Effector memory CD4-positive, alpha-beta T cell (primary cell): ENCODE measurements around the gene MGMT.

ENCODE experiments used
- DNase-seq, 3 donors: peaks; one replicate each; pipeline ENCODE4 v3.0.0-alpha.2; 2020
- H3K27ac ChIP-seq: 2 replicates; pipeline ENCODE4 v1.7.0; 2013; ENCODE audit warnings: mild to moderate bottlenecking, low read length, moderate library complexity; ENCODE audit not compliant: insufficient read depth, poor library complexity, severe bottlenecking
- H3K27me3 ChIP-seq: replicated peaks from 2 replicates; pipeline ENCODE4 v1.7.0; 2013; ENCODE audit warnings: mild to moderate bottlenecking, low read length; ENCODE audit not compliant: insufficient read depth, control insufficient read depth, poor library complexity, severe bottlenecking
- H3K36me3 ChIP-seq: 2 replicates; pipeline ENCODE4 v1.7.0; 2013; ENCODE audit warnings: mild to moderate bottlenecking, low read length, moderate library complexity; ENCODE audit not compliant: control insufficient read depth, insufficient read depth
- H3K4me1 ChIP-seq: 2 replicates; pipeline ENCODE4 v1.7.0; 2013; ENCODE audit warnings: low read length, mild to moderate bottlenecking; ENCODE audit not compliant: control insufficient read depth, insufficient read depth, poor library complexity, severe bottlenecking
- H3K4me3 ChIP-seq: 2 replicates; pipeline ENCODE4 v1.7.0; 2013; ENCODE audit warnings: low read length, low read depth, mild to moderate bottlenecking; ENCODE audit not compliant: insufficient read depth, poor library complexity, severe bottlenecking
- H3K9me3 ChIP-seq: 2 replicates; pipeline ENCODE4 v1.7.0; 2013; ENCODE audit warnings: mild to moderate bottlenecking, low read length, moderate library complexity; ENCODE audit not compliant: control insufficient read depth

The MGMT gene

GRCh38 chr10:129808092-129808983, 341.3 kb downstream of the MGMT start:
- H3K4me3 ChIP-seq, result no peak overlapping the region
- no peak for DNase-seq
- no peaks in the 10 kb centered on the region for H3K36me3 ChIP-seq
- no peaks in the 10 kb centered on the region for H3K4me1 ChIP-seq
- no peaks in the 10 kb centered on the region for H3K27me3 ChIP-seq
- H3K27ac ChIP-seq, result no peak overlapping the region
- no peaks in the 10 kb centered on the region for H3K9me3 ChIP-seq

GRCh38 chr10:129809431-129809830, 342.4 kb downstream of the MGMT start:
- Histone ChIP-seq H3K27ac (no peak overlapping the region), H3K4me1 (no peaks in the 10 kb centered on the region), H3K4me3 (no peak overlapping the region), H3K27me3 (no peaks in the 10 kb centered on the region), H3K9me3 (no peaks in the 10 kb centered on the region), H3K36me3 (no peaks in the 10 kb centered on the region)
- no peak for DNase-seq

DNA sequence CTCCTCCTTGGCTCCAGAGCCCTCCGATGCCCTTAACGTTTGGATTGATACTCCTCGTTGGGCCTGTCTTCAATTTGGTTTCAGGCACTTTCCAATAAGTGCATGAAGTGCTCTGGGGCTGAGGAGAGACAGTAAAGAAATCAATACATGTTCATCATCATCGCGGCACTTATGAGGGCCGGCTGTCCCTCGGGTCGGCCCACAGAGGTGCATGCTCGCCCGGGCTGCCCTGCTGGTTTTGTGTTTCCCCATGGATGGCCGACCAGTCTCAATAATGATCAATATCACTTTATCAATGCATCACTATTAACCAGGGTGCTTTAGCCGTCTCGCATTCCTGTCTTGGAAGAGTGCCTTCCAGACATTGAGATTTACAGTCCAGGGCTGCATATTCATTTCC, 342.8 kb downstream of the MGMT start:
- H3K4me3 ChIP-seq, result no peak overlapping the region
- H3K36me3 ChIP-seq, result no peaks in the 10 kb centered on the region
- no peaks in the 10 kb centered on the region for H3K9me3 ChIP-seq
- no peak overlapping the region for H3K27ac ChIP-seq
- no peaks in the 10 kb centered on the region for H3K27me3 ChIP-seq
- no peak for DNase-seq
- no peaks in the 10 kb centered on the region for H3K4me1 ChIP-seq

DNA sequence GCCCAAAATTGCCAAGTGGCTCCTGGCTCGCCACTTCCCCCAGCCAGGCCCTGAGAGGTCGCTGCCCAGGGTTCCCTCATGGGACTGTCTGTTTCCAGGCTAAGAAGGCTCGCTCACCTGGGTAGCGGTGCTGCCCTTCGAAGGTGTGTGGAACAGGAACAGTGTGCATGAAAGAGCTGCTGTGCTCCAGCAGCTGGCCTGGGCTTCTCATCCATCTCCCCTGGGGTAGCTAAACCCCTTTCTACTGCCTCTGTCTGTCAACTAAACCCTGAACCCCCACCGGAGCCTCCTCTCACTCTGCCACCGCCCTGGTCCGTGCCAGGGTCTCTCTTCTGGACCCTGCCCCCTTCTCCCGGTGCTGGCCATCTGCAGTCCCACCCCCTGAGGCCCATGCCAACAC, 344.2 kb downstream of the MGMT start:
- Histone ChIP-seq H3K4me3 (no peak overlapping the region), H3K9me3 (no peaks in the 10 kb centered on the region), H3K27ac (no peak overlapping the region), H3K36me3 (no peaks in the 10 kb centered on the region), H3K27me3 (no peaks in the 10 kb centered on the region), H3K4me1 (no peaks in the 10 kb centered on the region)
- DNase-seq, result no peak

GRCh38 chr10:129812398-129812797, 345.4 kb downstream of the MGMT start:
- Histone ChIP-seq H3K4me3 (no peak overlapping the region), H3K9me3 (no peaks in the 10 kb centered on the region)

DNA sequence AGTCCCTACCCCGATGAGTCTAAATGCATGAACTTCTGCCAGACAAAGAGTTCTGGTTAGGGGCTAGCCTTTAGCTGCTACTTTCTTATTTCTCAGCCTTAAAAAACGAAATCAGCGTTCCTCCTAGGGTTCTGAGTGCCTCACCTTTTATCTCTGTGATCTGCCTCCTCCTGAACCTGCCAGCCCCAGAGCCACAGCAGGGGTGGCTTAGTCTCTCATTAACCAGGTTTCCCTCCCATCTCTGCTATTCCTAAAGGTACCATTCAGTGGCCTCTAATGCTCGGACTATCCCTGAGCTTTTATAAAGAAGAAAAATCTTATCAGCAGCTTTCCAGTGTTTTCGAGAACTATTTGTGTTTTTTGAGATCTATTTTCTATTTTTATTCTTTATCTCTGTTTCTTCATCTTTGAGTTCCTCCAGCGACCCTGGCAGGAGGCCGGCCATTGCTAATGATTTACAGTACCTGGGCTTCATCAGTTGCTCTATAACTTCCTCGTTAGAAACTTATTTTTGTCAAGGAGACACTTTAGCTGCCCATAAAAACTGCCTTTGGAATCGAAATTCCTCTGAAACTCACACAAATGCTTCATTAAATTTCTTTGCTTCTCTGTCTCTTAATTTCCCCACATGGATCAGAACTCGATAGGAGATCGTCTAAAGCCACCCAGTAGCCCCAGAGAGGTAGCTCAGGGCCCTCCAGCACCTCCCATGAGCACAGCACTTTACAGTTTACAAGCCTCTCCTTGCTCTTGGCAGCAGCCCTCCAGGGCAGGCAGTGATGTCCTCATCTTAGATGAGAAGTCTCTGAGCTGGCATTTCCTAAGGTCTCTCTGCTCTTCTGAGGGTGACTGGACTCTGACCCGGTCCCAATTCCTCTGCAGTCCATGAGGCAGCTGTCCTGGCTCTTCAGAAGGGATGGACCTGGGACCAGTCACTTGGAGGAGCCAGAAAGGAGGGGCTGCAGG, 347.9 kb downstream of the MGMT start:
- no peaks in the 10 kb centered on the region for H3K27me3 ChIP-seq
- no peak overlapping the region for H3K4me3 ChIP-seq
- no peak for DNase-seq
- no peaks in the 10 kb centered on the region for H3K36me3 ChIP-seq
- no peaks in the 10 kb centered on the region for H3K9me3 ChIP-seq
- no peaks in the 10 kb centered on the region for H3K4me1 ChIP-seq
- H3K27ac ChIP-seq, result no peak overlapping the region

More at GRCh38 chr10:129812398-129812797, 345.4 kb downstream of the MGMT start:
- Histone ChIP-seq H3K36me3 (no peaks in the 10 kb centered on the region), H3K27me3 (no peaks in the 10 kb centered on the region), H3K4me1 (no peaks in the 10 kb centered on the region), H3K27ac (no peak overlapping the region)
- no peak for DNase-seq

GRCh38 chr10:129815898-129816655, 349.0 kb downstream of the MGMT start:
- Histone ChIP-seq H3K27ac (no peak overlapping the region), H3K27me3 (no peaks in the 10 kb centered on the region), H3K4me1 (no peaks in the 10 kb centered on the region), H3K36me3 (no peaks in the 10 kb centered on the region), H3K4me3 (no peak overlapping the region), H3K9me3 (no peaks in the 10 kb centered on the region)
- no peak for DNase-seq

DNA sequence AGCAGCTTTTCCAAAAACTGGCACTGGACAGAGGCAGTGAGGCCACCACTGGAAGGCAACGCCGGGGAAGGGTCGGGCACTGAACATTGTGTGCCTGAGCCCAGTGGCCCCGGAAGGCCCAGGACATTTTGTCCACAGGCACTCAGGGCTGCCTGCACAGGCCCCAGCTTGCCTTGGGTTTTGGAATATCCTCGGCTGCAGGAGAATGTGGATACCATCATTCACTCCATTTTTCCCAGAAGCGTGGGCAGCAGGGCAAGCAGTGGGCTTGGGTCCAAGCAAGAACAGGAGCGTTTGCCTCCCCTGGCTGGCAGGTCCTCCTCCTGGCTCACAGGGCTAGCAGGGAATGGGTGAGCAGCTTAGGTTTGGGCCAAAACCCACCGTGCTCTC, 349.6 kb downstream of the MGMT start:
- DNase-seq, result no peak
- H3K27me3 ChIP-seq, result no peaks in the 10 kb centered on the region
- no peaks in the 10 kb centered on the region for H3K4me1 ChIP-seq
- no peaks in the 10 kb centered on the region for H3K9me3 ChIP-seq
- H3K27ac ChIP-seq, result no peak overlapping the region
- no peaks in the 10 kb centered on the region for H3K36me3 ChIP-seq
- H3K4me3 ChIP-seq, result no peak overlapping the region
